ENCODE measurements around the gene MRPL53.

- no peak for TF ChIP-seq POLR2A (IDR thresholded peaks at IDR 0.05; ENCODE audit: low read depth, low read length)
- no peak for TF ChIP-seq MXI1 (IDR thresholded peaks at IDR 0.05; ENCODE audit: borderline replicate concordance, low read depth, low read length)
- TF ChIP-seq CTCF (conservative IDR thresholded peaks at IDR 0.05; ENCODE audit: low read depth, low read length) = no peak
Measured at GRCh38 chr2:74503506-74504475, 31.3 kb upstream of the MRPL53 start.
